Measurements from ENCODE around the gene MYOZ1. TPM values are rescaled to one million over a fixed set of nuclear protein-coding genes. Genes with fewer than 3 reads are reported as not detected.

The MYOZ1 gene
- total RNA-seq, 4 donors from 2014 or later = 0.42 to 3.9 (median 1.4) TPM

DNA sequence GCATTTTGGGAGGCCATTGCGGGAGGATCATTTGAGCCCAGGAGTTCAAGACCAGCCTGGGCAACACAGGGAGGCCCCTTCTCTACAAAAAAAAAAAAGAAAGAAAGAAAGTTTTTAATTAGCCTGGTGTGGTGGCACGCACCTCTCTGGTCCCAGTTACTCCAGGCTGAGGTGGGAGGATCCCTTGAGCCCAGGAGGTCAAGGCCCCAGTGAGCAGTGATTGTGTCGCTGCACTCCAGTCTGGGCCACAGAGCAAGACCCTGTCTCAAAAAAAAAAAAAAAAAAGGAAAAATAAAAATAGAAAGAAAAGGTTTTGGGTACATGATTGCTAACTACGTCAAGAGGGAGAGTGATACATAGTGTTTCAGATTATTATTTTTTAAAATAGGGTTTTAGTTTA lies 48.2 kb downstream of the MYOZ1 start:
- no peak for DNase-seq (ENCODE audit: low spot score in 2 of 2)
- Histone ChIP-seq H3K27me3 (no peaks in the 10 kb centered on the region), H3K4me1 (peaks cover 0 to 50% (median 24%) of the 10 kb centered on the region in 4 donors), H3K36me3 (no peaks in the 10 kb centered on the region), H3K9me3 (no peaks in the 10 kb centered on the region), H3K27ac (peak overlapping the region in 2 of 4 donors; percentile 5 to 88), H3K4me3 (no peak overlapping the region)
- TF ChIP-seq, protein P1, sequence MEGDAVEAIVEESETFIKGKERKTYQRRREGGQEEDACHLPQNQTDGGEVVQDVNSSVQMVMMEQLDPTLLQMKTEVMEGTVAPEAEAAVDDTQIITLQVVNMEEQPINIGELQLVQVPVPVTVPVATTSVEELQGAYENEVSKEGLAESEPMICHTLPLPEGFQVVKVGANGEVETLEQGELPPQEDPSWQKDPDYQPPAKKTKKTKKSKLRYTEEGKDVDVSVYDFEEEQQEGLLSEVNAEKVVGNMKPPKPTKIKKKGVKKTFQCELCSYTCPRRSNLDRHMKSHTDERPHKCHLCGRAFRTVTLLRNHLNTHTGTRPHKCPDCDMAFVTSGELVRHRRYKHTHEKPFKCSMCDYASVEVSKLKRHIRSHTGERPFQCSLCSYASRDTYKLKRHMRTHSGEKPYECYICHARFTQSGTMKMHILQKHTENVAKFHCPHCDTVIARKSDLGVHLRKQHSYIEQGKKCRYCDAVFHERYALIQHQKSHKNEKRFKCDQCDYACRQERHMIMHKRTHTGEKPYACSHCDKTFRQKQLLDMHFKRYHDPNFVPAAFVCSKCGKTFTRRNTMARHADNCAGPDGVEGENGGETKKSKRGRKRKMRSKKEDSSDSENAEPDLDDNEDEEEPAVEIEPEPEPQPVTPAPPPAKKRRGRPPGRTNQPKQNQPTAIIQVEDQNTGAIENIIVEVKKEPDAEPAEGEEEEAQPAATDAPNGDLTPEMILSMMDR (IDR thresholded peaks at IDR 0.05) = no peak
- TF ChIP-seq EP300 (IDR thresholded peaks at IDR 0.05) (no peak), POLR2A (IDR thresholded peaks at IDR 0.05) (no peak)
- 94 to 96% methylated on average over 4 of the region's 4 CpGs for WGBS, 2 donors

DNA sequence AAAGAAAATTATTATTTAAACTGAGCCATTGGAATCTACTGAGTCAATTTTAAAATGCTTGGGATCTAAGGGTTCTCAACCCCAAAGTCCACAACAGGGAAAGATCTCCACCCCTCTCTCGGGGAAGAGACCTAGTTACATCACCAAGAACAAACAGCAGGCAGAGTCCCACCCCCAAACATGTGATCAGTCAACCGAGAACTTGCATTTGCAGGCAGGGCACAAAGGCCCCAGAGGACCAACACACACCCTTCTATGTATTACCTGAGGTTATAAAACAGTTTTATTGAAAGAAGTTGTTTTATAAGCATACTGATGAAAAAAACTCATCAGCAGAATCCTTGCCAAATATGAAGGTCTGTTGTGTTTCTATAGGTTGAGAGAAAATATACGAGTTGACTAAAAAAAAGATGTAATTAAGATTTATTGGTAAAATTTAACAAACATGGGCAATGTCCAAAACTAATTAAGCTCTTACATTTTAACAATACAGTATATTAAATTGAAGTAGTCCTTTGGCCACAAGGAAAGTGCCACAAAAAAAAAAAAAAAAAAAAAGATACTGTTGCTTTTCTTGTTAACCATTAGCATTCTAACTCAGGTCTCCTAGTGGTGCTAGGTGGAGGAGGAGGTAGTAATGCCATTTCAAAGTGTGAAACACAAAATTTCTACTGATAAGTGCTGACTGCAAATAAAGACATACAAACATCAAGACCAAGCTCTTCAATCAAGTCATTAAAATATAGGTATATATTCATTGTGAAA lies 49.2 kb downstream of the MYOZ1 start:
- no peaks in the 10 kb centered on the region for H3K36me3 ChIP-seq
- peak overlapping the region; percentile 23 to 94 (median 82) for H3K27ac ChIP-seq
- WGBS, 2 donors = 24 to 26% methylated on average over 3 of the region's 3 CpGs
- no peaks in the 10 kb centered on the region for H3K9me3 ChIP-seq
- no peaks in the 10 kb centered on the region for H3K27me3 ChIP-seq
- peak overlapping the region in 2 of 4 donors; percentile 18 to 26 for H3K4me3 ChIP-seq
- H3K4me1 ChIP-seq = peaks cover 0 to 58% (median 28%) of the 10 kb centered on the region in 4 donors
- TF ChIP-seq EP300 (IDR thresholded peaks at IDR 0.05) = peak in 1 of 2 donors; percentile 84
- TF ChIP-seq, protein P1 (IDR thresholded peaks at IDR 0.05) = peak in 1 of 5 experiments; percentile 6
- peak; percentile 21 to 60 for TF ChIP-seq POLR2A (IDR thresholded peaks at IDR 0.05)
- peak; percentile 65 to 76 for DNase-seq (ENCODE audit: low spot score in 2 of 2)

DNA sequence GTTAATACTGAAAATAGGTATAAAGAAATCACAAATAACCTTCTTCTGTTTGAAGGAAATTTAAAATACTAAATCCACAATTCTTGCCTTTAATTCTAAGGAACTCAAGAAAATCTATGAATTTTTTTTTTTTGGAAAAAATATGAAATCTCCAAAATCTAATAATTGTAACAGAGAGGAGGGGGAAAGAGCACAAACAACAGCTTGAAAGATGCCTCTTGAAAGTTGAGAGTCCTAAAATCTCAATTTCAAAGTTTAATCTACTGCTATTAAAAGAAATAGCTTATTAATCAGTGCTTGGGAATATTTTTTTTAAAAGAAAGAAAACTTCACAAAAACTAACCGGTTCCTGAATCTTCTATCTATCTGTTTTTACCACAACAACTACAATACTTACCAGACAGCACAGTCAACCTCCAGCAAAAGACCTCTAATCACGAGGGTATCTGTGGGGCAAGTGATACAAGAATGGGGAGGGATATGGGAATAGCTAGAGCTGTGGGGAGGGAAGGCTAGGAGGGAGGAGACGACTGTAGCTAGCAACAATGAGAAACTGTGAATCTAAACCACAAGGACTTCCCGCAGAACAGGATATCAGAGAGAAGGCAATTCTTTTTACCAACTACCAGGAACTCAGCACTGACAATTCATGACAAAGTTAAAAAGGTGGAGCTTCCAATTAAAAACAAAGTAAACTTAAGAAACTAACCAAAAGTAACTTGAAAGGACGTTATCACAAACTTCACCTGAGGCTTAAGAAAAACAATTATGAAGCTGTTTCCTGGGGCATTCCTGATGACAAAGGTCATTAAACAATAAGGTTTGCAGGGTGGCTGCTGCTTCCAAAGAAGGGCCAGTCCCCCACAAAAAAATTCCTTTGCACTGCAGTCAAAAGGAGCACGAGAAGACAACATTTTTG lies 50.1 kb downstream of the MYOZ1 start, which contains the start of gene USP54:
USP54 (minus strand) TSS at position 462 of the 919 bp plus-strand sequence. CDS start 15,684 bp downstream, outside the sequence.
- Histone ChIP-seq H3K27ac (peak within 1 kb of the TSS; percentile 23 to 94 (median 82)), H3K4me1 (peaks cover 0 to 68% (median 32%) of the 10 kb centered on the region in 4 donors), H3K9me3 (no peaks in the 10 kb centered on the region), H3K36me3 (no peaks in the 10 kb centered on the region), H3K27me3 (no peaks in the 10 kb centered on the region), H3K4me3 (peak within 1 kb of the TSS in 3 of 4 donors; percentile 1 to 26 (median 18))
- DNase-seq (ENCODE audit: low spot score in 2 of 2) = peak in 1 of 2 donors; percentile 19
- 11 to 13% methylated on average over 6 of the region's 6 CpGs for WGBS, 2 donors
- peak in 1 of 2 donors; percentile 35 for TF ChIP-seq EP300 (IDR thresholded peaks at IDR 0.05)
- no peak for TF ChIP-seq POLR2A (IDR thresholded peaks at IDR 0.05)
- TF ChIP-seq, protein P1 (IDR thresholded peaks at IDR 0.05) = no peak

DNA sequence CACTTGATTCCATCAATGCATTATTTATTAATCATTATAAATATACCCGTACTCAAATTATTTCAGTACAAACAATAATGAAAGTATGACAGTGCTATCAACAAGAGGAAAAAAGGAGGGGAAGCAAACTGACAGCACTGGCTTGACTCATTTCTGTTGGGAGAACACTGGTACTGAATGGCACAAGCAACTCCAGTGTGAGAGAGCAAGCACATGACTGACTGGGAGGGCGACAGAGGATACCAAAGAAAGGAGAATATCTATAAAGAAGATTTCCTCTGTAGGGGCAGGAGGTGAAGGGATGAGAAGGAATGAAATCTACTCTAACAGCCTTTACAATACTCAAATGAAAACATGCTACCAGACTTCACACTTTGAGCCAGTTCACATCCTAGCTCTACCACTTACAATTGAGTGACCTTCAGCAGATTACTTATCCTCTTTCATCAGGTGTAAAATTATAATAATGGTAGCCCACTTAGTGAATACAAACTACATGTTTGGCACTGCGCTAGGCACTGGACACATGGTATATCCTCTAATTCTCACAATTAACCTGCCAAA lies 51.6 kb downstream of the MYOZ1 start:
- TF ChIP-seq, protein P1 (IDR thresholded peaks at IDR 0.05) = no peak
- no peak for TF ChIP-seq POLR2A (IDR thresholded peaks at IDR 0.05)
- TF ChIP-seq EP300 (IDR thresholded peaks at IDR 0.05) = peak in 1 of 2 donors; percentile 58
- peak overlapping the region; percentile 23 to 94 (median 82) for H3K27ac ChIP-seq
- WGBS, 2 donors = 58 to 61% methylated on average over 3 of the region's 3 CpGs
- H3K4me1 ChIP-seq = peaks cover 0 to 78% (median 35%) of the 10 kb centered on the region in 4 donors
- no peak for DNase-seq (ENCODE audit: low spot score in 2 of 2)
- H3K36me3 ChIP-seq = no peaks in the 10 kb centered on the region
- H3K9me3 ChIP-seq = no peaks in the 10 kb centered on the region
- no peaks in the 10 kb centered on the region for H3K27me3 ChIP-seq
- H3K4me3 ChIP-seq = peak overlapping the region in 1 of 4 donors; percentile 2

Measured in tibial nerve (tissue), 4 donors.